ENCODE measurements around the gene SSH2. TPM values are rescaled to one million over a fixed set of nuclear protein-coding genes. Genes with fewer than 3 reads are reported as not detected.
"Not testable (repeated sequence)": the region's sequence is repeated elsewhere in the genome, so short reads cannot be mapped to it uniquely, and the experiment has no call there.

Gene SSH2
- total RNA-seq, 1 donor = 77.5 TPM

DNA sequence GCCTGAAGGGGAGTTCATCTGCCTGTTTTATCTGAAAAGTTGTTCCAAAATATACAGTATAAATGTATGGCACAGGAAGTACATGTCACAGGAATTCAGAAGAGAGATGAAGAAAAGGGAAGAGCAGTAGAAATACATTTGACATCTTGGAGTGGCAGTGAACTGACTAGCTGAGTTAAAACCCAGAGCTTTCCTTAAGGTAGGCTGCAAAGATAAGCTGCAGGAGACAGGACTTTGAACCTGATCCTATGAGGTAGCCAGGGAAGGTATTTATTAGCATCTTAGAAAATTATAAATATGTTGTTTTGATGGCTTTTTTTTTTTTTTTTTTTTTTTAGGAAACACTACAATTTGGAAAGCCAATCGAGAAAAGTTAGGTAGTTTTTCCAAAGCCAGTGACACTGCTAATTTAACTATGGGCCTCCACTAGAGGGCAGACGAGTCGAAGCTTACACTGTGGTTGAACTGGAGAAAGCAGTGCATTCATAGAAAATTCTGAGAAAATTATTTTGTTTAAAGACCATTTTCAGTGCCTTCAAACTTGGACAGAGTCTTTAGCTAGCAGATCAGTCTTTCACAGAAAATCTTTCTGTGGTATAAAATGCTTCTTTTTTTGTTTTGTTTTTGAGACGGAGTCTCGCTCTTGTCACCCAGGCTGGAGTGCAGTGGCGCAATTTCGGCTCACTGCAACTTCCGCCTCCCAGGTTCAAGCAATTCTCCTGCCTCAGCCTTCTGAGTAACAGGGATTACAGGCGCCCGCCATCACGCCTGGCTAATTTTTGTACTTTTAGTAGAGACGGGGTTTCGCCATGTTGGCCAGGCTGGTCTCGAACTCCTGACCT lies 122.3 kb downstream of the SSH2 start:
- no peaks in the 10 kb centered on the region for H3K9me3 ChIP-seq (ENCODE audit: low read depth, low read length)
- H3K4me1 ChIP-seq (ENCODE audit: insufficient read depth, low read length) = peaks cover 25% of the 10 kb centered on the region
- no peaks in the 10 kb centered on the region for H3K27me3 ChIP-seq (ENCODE audit: insufficient read depth, low read length)
- H3K4me3 ChIP-seq (ENCODE audit: low read length) = peak overlapping the region; percentile 24

DNA sequence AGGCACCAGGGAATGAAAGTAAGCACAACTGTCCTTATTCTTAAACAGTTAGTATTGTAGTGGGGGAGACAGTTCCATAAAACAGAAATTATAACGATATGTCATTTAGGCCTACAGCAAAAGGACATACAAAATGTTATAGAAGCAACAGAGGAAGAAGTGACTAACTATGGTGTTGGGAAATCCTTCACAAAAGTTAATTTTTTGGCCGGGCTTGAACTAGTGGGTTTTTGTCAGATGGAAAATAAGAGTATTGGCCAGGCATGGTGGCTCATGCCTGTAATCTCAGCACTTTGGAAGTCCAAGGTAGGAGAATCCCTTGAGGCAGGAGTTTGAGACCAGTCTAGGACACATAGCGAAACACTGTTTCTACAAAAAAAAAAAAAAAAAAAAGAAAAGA lies 127.8 kb downstream of the SSH2 start:
- no peak overlapping the region for H3K4me3 ChIP-seq (ENCODE audit: low read length)
- H3K9me3 ChIP-seq (ENCODE audit: low read depth, low read length) = no peaks in the 10 kb centered on the region
- H3K4me1 ChIP-seq (ENCODE audit: insufficient read depth, low read length) = peaks cover 5% of the 10 kb centered on the region
- H3K27me3 ChIP-seq (ENCODE audit: insufficient read depth, low read length) = no peaks in the 10 kb centered on the region

- no peaks in the 10 kb centered on the region for H3K9me3 ChIP-seq (ENCODE audit: low read depth, low read length)
- H3K27me3 ChIP-seq (ENCODE audit: insufficient read depth, low read length) = no peaks in the 10 kb centered on the region
- H3K4me3 ChIP-seq (ENCODE audit: low read length) = no peak overlapping the region
- H3K4me1 ChIP-seq (ENCODE audit: insufficient read depth, low read length) = peaks cover 5% of the 10 kb centered on the region
These were observed 129.6 kb downstream of the SSH2 start for GRCh38 chr17:29800457-29800856.

DNA sequence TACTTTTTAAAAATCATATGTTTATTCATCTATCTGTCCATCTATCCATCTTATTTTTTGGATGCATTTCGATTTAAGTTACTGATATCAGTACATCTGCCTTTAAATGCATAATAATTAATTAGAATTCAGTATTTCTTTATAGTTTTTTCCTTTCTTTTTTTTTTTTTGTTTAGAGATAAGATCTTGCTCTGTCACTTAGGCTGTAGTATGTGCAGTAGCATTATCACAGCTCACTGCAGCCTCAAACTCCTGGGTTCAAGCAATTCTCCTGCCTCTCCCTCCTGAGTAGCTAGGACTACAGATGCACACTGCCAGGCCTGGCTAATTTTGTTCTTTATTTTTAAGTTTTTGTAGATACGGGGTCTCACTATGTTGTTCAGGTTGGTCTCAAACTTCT lies 133.4 kb downstream of the SSH2 start:
- Histone ChIP-seq H3K9me3 (ENCODE audit: low read depth, low read length) (no peaks in the 10 kb centered on the region), H3K27me3 (ENCODE audit: insufficient read depth, low read length) (no peaks in the 10 kb centered on the region), H3K4me1 (ENCODE audit: insufficient read depth, low read length) (no peaks in the 10 kb centered on the region), H3K4me3 (ENCODE audit: low read length) (no peak overlapping the region)

- Histone ChIP-seq H3K4me1 (ENCODE audit: insufficient read depth, low read length) (peaks cover 12% of the 10 kb centered on the region), H3K4me3 (ENCODE audit: low read length) (no peak overlapping the region), H3K27me3 (ENCODE audit: insufficient read depth, low read length) (no peaks in the 10 kb centered on the region), H3K9me3 (ENCODE audit: low read depth, low read length) (no peaks in the 10 kb centered on the region)
These were observed 136.5 kb downstream of the SSH2 start for GRCh38 chr17:29793501-29793900.

- H3K9me3 ChIP-seq (ENCODE audit: low read depth, low read length) = no peaks in the 10 kb centered on the region
- H3K4me1 ChIP-seq (ENCODE audit: insufficient read depth, low read length) = peaks cover 12% of the 10 kb centered on the region
- H3K27me3 ChIP-seq (ENCODE audit: insufficient read depth, low read length) = no peaks in the 10 kb centered on the region
- H3K4me3 ChIP-seq (ENCODE audit: low read length) = no peak overlapping the region
These were observed 138.5 kb downstream of the SSH2 start for GRCh38 chr17:29791336-29792080.

GRCh38 chr17:29789196-29790170 lies 140.5 kb downstream of the SSH2 start:
- H3K4me3 ChIP-seq (ENCODE audit: low read length) = no peak overlapping the region
- H3K9me3 ChIP-seq (ENCODE audit: low read depth, low read length) = no peaks in the 10 kb centered on the region
- peaks cover 12% of the 10 kb centered on the region for H3K4me1 ChIP-seq (ENCODE audit: insufficient read depth, low read length)
- H3K27me3 ChIP-seq (ENCODE audit: insufficient read depth, low read length) = no peaks in the 10 kb centered on the region

- Histone ChIP-seq H3K4me1 (ENCODE audit: insufficient read depth, low read length) (peaks cover 12% of the 10 kb centered on the region), H3K27me3 (ENCODE audit: insufficient read depth, low read length) (no peaks in the 10 kb centered on the region), H3K9me3 (ENCODE audit: low read depth, low read length) (no peaks in the 10 kb centered on the region), H3K4me3 (ENCODE audit: low read length) (no peak overlapping the region)
These were observed 142.0 kb downstream of the SSH2 start for GRCh38 chr17:29787995-29788394.

- H3K9me3 ChIP-seq (ENCODE audit: low read depth, low read length) = no peaks in the 10 kb centered on the region
- H3K27me3 ChIP-seq (ENCODE audit: insufficient read depth, low read length) = no peaks in the 10 kb centered on the region
- H3K4me1 ChIP-seq (ENCODE audit: insufficient read depth, low read length) = peaks cover 8% of the 10 kb centered on the region
- no peak overlapping the region for H3K4me3 ChIP-seq (ENCODE audit: low read length)
These were observed 147.1 kb downstream of the SSH2 start for GRCh38 chr17:29782917-29783316.

DNA sequence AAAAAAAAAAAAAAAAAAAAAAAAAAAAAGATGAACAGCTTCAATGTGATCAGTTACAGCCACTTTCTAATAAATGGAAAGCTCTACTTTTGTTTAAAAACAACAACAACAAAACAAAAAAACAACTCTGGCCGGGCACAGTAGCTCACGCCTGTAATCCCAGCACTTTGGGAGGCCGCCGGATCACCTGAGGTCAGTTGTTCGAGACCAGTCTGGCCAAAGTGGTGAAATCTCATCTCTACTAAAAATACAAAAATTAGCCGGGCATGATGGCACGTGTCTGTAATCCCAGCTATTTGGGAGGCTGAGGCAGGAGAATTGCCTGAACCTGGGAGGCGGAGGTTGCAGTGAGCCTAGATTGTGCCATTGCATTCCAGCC lies 150.2 kb downstream of the SSH2 start:
- not testable (repeated sequence) for H3K9me3 ChIP-seq (ENCODE audit: low read depth, low read length); H3K4me1 ChIP-seq (ENCODE audit: insufficient read depth, low read length); H3K4me3 ChIP-seq (ENCODE audit: low read length); H3K27me3 ChIP-seq (ENCODE audit: insufficient read depth, low read length)

GRCh38 chr17:29778956-29779811 lies 150.8 kb downstream of the SSH2 start:
- Histone ChIP-seq H3K4me3 (ENCODE audit: low read length) (no peak overlapping the region), H3K4me1 (ENCODE audit: insufficient read depth, low read length) (peaks cover 8% of the 10 kb centered on the region), H3K9me3 (ENCODE audit: low read depth, low read length) (no peaks in the 10 kb centered on the region), H3K27me3 (ENCODE audit: insufficient read depth, low read length) (no peaks in the 10 kb centered on the region)

DNA sequence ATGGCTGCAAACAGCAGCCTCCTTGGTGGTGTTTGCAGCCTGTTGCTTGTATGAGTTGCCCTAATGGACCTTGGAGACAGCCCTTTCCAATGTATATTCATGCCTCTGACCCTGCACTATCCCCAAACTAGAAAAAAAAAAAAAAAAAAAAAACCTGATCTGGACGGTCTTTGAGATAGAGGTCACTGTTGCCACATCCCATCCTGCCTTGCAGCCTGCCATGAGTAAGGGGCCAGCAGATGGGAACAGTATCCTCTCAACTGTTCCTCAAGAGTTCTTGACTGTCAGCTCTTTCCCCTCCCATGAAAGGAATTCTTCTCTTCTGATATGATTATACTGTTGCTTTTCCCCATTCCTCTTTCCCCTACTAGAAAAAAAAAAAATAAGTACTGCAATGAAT lies 152.4 kb downstream of the SSH2 start:
- Histone ChIP-seq H3K27me3 (ENCODE audit: insufficient read depth, low read length) (no peaks in the 10 kb centered on the region), H3K9me3 (ENCODE audit: low read depth, low read length) (no peaks in the 10 kb centered on the region), H3K4me1 (ENCODE audit: insufficient read depth, low read length) (peaks cover 8% of the 10 kb centered on the region), H3K4me3 (ENCODE audit: low read length) (no peak overlapping the region)

GRCh38 chr17:29776026-29776425 lies 154.0 kb downstream of the SSH2 start:
- Histone ChIP-seq H3K9me3 (ENCODE audit: low read depth, low read length) (no peaks in the 10 kb centered on the region), H3K4me3 (ENCODE audit: low read length) (no peak overlapping the region), H3K4me1 (ENCODE audit: insufficient read depth, low read length) (peaks cover 8% of the 10 kb centered on the region), H3K27me3 (ENCODE audit: insufficient read depth, low read length) (no peaks in the 10 kb centered on the region)

- no peak overlapping the region for H3K4me3 ChIP-seq (ENCODE audit: low read length)
- no peaks in the 10 kb centered on the region for H3K9me3 ChIP-seq (ENCODE audit: low read depth, low read length)
- H3K27me3 ChIP-seq (ENCODE audit: insufficient read depth, low read length) = no peaks in the 10 kb centered on the region
These were observed 157.0 kb downstream of the SSH2 start for GRCh38 chr17:29772981-29773380.

More at GRCh38 chr17:29772981-29773380, 157.0 kb downstream of the SSH2 start:
- no peaks in the 10 kb centered on the region for H3K4me1 ChIP-seq (ENCODE audit: insufficient read depth, low read length)
